IMR-90 (cell line): ENCODE results near the gene BSCL2. TPM values are rescaled to one million over a fixed set of nuclear protein-coding genes. Genes with fewer than 3 reads are reported as not detected.

ENCODE experiments used
- ATAC-seq: fragments of 200-7000 bp; cut with Tn5 transposase; 2 replicates; pipeline ENCODE4 v1.9.1; 2020; ENCODE audit warnings: low read depth, mild to moderate bottlenecking, moderate library complexity
- BruUV-seq: library from RNA; stranded (reverse); fragments of 400-500 nt; replicated peaks from 2 replicates; lab custom pipeline; 2021; lab: Mats Ljungman, UMichigan
- CTCF ChIA-PET: fragments of 300-600 bp; formaldehyde crosslinking; extraction: SDS; loops from one replicate; lab custom pipeline; 2021; ENCODE audit warnings: antibody characterized with exemption; lab: Yijun Ruan, JAX
- POLR2A ChIA-PET: fragments of 300-600 bp; sonication (Branson Sonifier 250); formaldehyde crosslinking; loops from one replicate; lab custom pipeline; 2022; ENCODE audit warnings: antibody characterized with exemption; ENCODE audit not compliant: unreplicated experiment; lab: Charles Lee
- DNase-seq: peaks from one replicate; pipeline ENCODE4 v3.0.0; 2013
- H2AFZ ChIP-seq: replicated peaks from 2 replicates; pipeline ENCODE3; 2013; ENCODE audit warnings: low read length, mild to moderate bottlenecking; ENCODE audit not compliant: poor library complexity
- H2AK5ac ChIP-seq: 2 replicates; pipeline ENCODE4 v1.6.1; 2013; ENCODE audit warnings: low read depth, low read length, inconsistent platforms
- H2AK9ac ChIP-seq: replicated peaks from 2 replicates; pipeline ENCODE3; 2013; ENCODE audit warnings: mild to moderate bottlenecking, low read depth, low read length, moderate library complexity; ENCODE audit not compliant: poor library complexity
- H2BK120ac ChIP-seq: 2 replicates; pipeline ENCODE4 v1.6.1; 2013; ENCODE audit warnings: low read depth, low read length, inconsistent platforms
- H2BK15ac ChIP-seq: 3 replicates; pipeline ENCODE4 v1.6.1; 2013; ENCODE audit warnings: low read depth, low read length, inconsistent platforms
- H2BK20ac ChIP-seq: 2 replicates; pipeline ENCODE4 v1.6.1; 2013; ENCODE audit warnings: low read depth, mild to moderate bottlenecking, inconsistent platforms, low read length, moderate library complexity
- H2BK5ac ChIP-seq: 2 replicates; pipeline ENCODE4 v1.6.1; 2013; ENCODE audit warnings: mild to moderate bottlenecking, low read depth, low read length, inconsistent platforms; ENCODE audit not compliant: poor library complexity, severe bottlenecking
- H3K14ac ChIP-seq: replicated peaks from 2 replicates; pipeline ENCODE4 v1.6.1; 2013; ENCODE audit warnings: low read depth, low read length, inconsistent platforms
- H3K18ac ChIP-seq: 2 replicates; pipeline ENCODE4 v1.6.1; 2013; ENCODE audit warnings: low read depth, low read length, control low read depth
- H3K23ac ChIP-seq: 2 replicates; pipeline ENCODE4 v1.6.1; 2013; ENCODE audit warnings: low read depth, low read length, inconsistent platforms
- H3K27ac ChIP-seq: 2 replicates; pipeline ENCODE4 v1.5.1; 2013; ENCODE audit warnings: mild to moderate bottlenecking, control low read depth, low read length; ENCODE audit not compliant: insufficient read depth
- H3K27me3 ChIP-seq: 2 replicates; pipeline ENCODE4 v1.6.1; 2013; ENCODE audit warnings: low read length; ENCODE audit not compliant: control insufficient read depth, insufficient read depth
- H3K36me3 ChIP-seq: 2 replicates; pipeline ENCODE4 v1.6.1; 2013; ENCODE audit warnings: low read length, mixed read lengths; ENCODE audit not compliant: control insufficient read depth, insufficient read depth
- H3K4ac ChIP-seq: 2 replicates; pipeline ENCODE4 v1.6.1; 2013; ENCODE audit warnings: low read depth, low read length, inconsistent platforms
- H3K4me1 ChIP-seq: 2 replicates; pipeline ENCODE4 v1.6.1; 2013; ENCODE audit warnings: low read length, mixed read lengths; ENCODE audit not compliant: control insufficient read depth, insufficient read depth
- H3K4me2 ChIP-seq: 2 replicates; pipeline ENCODE4 v1.6.1; 2013; ENCODE audit warnings: low read depth, mild to moderate bottlenecking, control low read depth, low read length, moderate library complexity
- H3K4me3 ChIP-seq: 2 replicates; pipeline ENCODE4 v1.5.1; 2013; ENCODE audit warnings: low read depth, mild to moderate bottlenecking, control low read depth, low read length, moderate library complexity; ENCODE audit not compliant: insufficient read depth
- H3K56ac ChIP-seq: 2 replicates; pipeline ENCODE4 v1.6.1; 2013; ENCODE audit warnings: low read length, inconsistent platforms; ENCODE audit not compliant: insufficient read depth; ENCODE audit errors: extremely low read depth
- H3K79me1 ChIP-seq, 2 experiments: 2 replicates each; pipeline ENCODE4 v1.6.1; 2013; ENCODE audit warnings: low read length in 2 of 2, inconsistent platforms in 1 of 2, low read depth in 1 of 2
- H3K9ac ChIP-seq: 2 replicates; pipeline ENCODE4 v1.6.1; 2013; ENCODE audit warnings: low read depth, low read length, control low read depth
- H3K9me1 ChIP-seq: 2 replicates; pipeline ENCODE4 v1.6.1; 2013; ENCODE audit warnings: low read length, inconsistent platforms; ENCODE audit not compliant: insufficient read depth
- H3K9me3 ChIP-seq: 2 replicates; pipeline ENCODE4 v1.6.1; 2013; ENCODE audit warnings: low read length; ENCODE audit not compliant: control insufficient read depth, insufficient read depth
- H4K20me1 ChIP-seq: 2 replicates; pipeline ENCODE4 v1.6.1; 2013; ENCODE audit warnings: low read length, inconsistent platforms; ENCODE audit not compliant: insufficient read depth
- H4K5ac ChIP-seq: 2 replicates; pipeline ENCODE4 v1.6.1; 2013; ENCODE audit warnings: mild to moderate bottlenecking, low read depth, low read length, control low read depth
- H4K8ac ChIP-seq, 2 experiments: 2 replicates each; pipeline ENCODE4 v1.6.1; 2013; ENCODE audit warnings: low read depth in 2 of 2, low read length in 2 of 2, control low read depth in 1 of 2, inconsistent platforms in 1 of 2
- H4K91ac ChIP-seq: 2 replicates; pipeline ENCODE4 v1.6.1; 2013; ENCODE audit warnings: low read depth, low read length, inconsistent platforms; ENCODE audit not compliant: insufficient read depth
- BHLHE40 ChIP-seq: fragments of 150-350 bp; IDR thresholded peaks from 2 replicates; pipeline ENCODE4 v1.6.1; 2016; ENCODE audit warnings: mild to moderate bottlenecking, low read depth, low read length
- CEBPB ChIP-seq: IDR thresholded peaks from 2 replicates; pipeline ENCODE4 v1.6.1; 2012; ENCODE audit warnings: low read depth, low read length, improper control_type of control experiment
- CHD1 ChIP-seq: IDR thresholded peaks from 2 replicates; pipeline ENCODE4 v1.6.1; 2012; ENCODE audit warnings: low read depth, low read length, improper control_type of control experiment
- CTCF ChIP-seq: conservative IDR thresholded peaks from 2 replicates; pipeline ENCODE4 v1.5.1; 2012; ENCODE audit warnings: mild to moderate bottlenecking, low read depth, low read length, improper control_type of control experiment
- ELK1 ChIP-seq: fragments of 150-350 bp; IDR thresholded peaks from 2 replicates; pipeline ENCODE4 v1.6.1; 2016; ENCODE audit warnings: low read depth, mild to moderate bottlenecking, low read length, moderate library complexity, borderline replicate concordance
- FOS ChIP-seq: fragments of 150-350 bp; IDR thresholded peaks from 2 replicates; pipeline ENCODE4 v1.6.1; 2016; ENCODE audit warnings: low read depth, low read length
- MAFK ChIP-seq: IDR thresholded peaks from 2 replicates; pipeline ENCODE4 v1.6.1; 2012; ENCODE audit warnings: low read depth, low read length, improper control_type of control experiment
- MAZ ChIP-seq: IDR thresholded peaks from 2 replicates; pipeline ENCODE4 v1.6.1; 2012; ENCODE audit warnings: low read depth, mild to moderate bottlenecking, low read length, improper control_type of control experiment, moderate library complexity, borderline replicate concordance
- MXI1 ChIP-seq: IDR thresholded peaks from 2 replicates; pipeline ENCODE4 v1.6.1; 2012; ENCODE audit warnings: low read depth, mild to moderate bottlenecking, low read length, moderate library complexity, borderline replicate concordance
- NFE2L2 ChIP-seq: fragments of 150-350 bp; IDR thresholded peaks from 2 replicates; pipeline ENCODE4 v1.6.1; 2016; ENCODE audit warnings: low read depth, mild to moderate bottlenecking, low read length
- POLR2A ChIP-seq: IDR thresholded peaks from 2 replicates; pipeline ENCODE4 v1.6.1; 2012; ENCODE audit warnings: mild to moderate bottlenecking, low read depth, low read length
- RAD21 ChIP-seq: IDR thresholded peaks from 2 replicates; pipeline ENCODE4 v1.6.1; 2012; ENCODE audit warnings: low read length, improper control_type of control experiment
- RCOR1 ChIP-seq: IDR thresholded peaks from 2 replicates; pipeline ENCODE4 v1.6.1; 2012; ENCODE audit warnings: mild to moderate bottlenecking, low read length, improper control_type of control experiment; ENCODE audit not compliant: insufficient replicate concordance
- SMC3 ChIP-seq: fragments of 150-350 bp; IDR thresholded peaks from 2 replicates; pipeline ENCODE4 v1.6.1; 2016; ENCODE audit warnings: low read depth, mild to moderate bottlenecking, antibody characterized with exemption, low read length, moderate library complexity
- USF2 ChIP-seq: fragments of 150-350 bp; IDR thresholded peaks from 2 replicates; pipeline ENCODE4 v1.6.1; 2017; ENCODE audit warnings: mild to moderate bottlenecking, antibody characterized with exemption, low read length, low read depth
- WGBS, 2 experiments: methylation state at CpG; one replicate each; pipeline versions ENCODE4 v1.1.5 to v1.1.7; 2013; ENCODE audit warnings: missing lambda C conversion rate in 2 of 2; ENCODE audit not compliant: insufficient read length in 1 of 2; ENCODE audit errors: extremely low coverage in 2 of 2; 5-methylcytosine and 5-hydroxymethylcytosine counted together
- dilution Hi-C: fragments of 300-500 bp; cut with HindIII; formaldehyde crosslinking; loops from one replicate; pipeline ENCODE4 v1.14.3; 2018; ENCODE audit warnings: low sequenced_read_pairs; ENCODE audit not compliant: unreplicated experiment
- in situ Hi-C: fragments of 300-500 bp; cut with MboI; formaldehyde crosslinking; loops from 3 replicates; pipeline ENCODE4 v1.14.3; 2019; ENCODE audit warnings: low sequenced_read_pairs, inconsistent platforms, mixed read lengths
- intact Hi-C: fragments of 100-400 bp; cut with micrococcal nuclease; formaldehyde crosslinking; loops from 2 replicates; pipeline ENCODE4 v1.10.0; 2022
- polyA plus RNA-seq, 3 experiments: library from polyadenylated mRNA; depleted of rRNA; stranded (reverse); fragments of >200 nt; gene quantifications; 2 replicates each; pipeline ENCODE4 v1.2.3, GENCODE V29; 2012; ENCODE audit warnings: low replicate concordance in 1 of 3
- total RNA-seq: library from RNA; depleted of rRNA; stranded (reverse); fragments of >200 nt; gene quantifications from 2 replicates; pipeline ENCODE4 v1.2.3, GENCODE V29; 2012

The BSCL2 gene
- total and polyA plus RNA-seq, 2 of the 4 experiments (the other 2 are of a cell fraction) = 26.2 to 47.1 TPM

GRCh38 chr11:62654297-62654696 lies 52.9 kb downstream of the BSCL2 start:
- ChIA-PET POLR2A (interaction anchor here (1.2 kb wide), 1 partner anchor 11 kb away, joined by 5 read pairs; the partner anchor contains the start of genes C11orf98 and CSKMT), CTCF (no interaction called here)
- no peak overlapping the region for H2BK15ac ChIP-seq
- H3K27me3 ChIP-seq = no peaks in the 10 kb centered on the region
- intact Hi-C loops (no loop called here), in situ Hi-C loops (no loop called here), dilution Hi-C loops (no loop called here)
- H3K36me3 ChIP-seq = peaks cover 6% of the 10 kb centered on the region
- ATAC-seq (no peak), DNase-seq (no peak)
- H2AK9ac ChIP-seq = peak overlapping the region; percentile 9
- no peak overlapping the region for H3K27ac ChIP-seq
- TF ChIP-seq POLR2A (no peak), CHD1 (no peak), ELK1 (no peak), CEBPB (no peak), RAD21 (no peak), MAZ (no peak), USF2 (no peak), BHLHE40 (no peak), RCOR1 (no peak), FOS (no peak), SMC3 (no peak), MAFK (no peak), CTCF (no peak), NFE2L2 (no peak), MXI1 (no peak)
- peak overlapping the region; percentile 47 to 70; a peak in 3 of 4 replicates for H4K8ac ChIP-seq
- peak overlapping the region; percentile 50; the same call in 1 of the 2 replicates for H4K5ac ChIP-seq
- H3K4me3 ChIP-seq = no peak overlapping the region
- no peak overlapping the region for H3K14ac ChIP-seq
- no peaks in the 10 kb centered on the region for H3K9me1 ChIP-seq
- no TSS peak for BruUV-seq
- no peak overlapping the region for H3K56ac ChIP-seq
- H3K79me1 ChIP-seq = peaks cover 6 to 34% of the 10 kb centered on the region in 2 experiments
- H2AK5ac ChIP-seq = 0 out of 2 replicates have a peak overlapping the region, but pooled peaks have one; percentile 24
- no CpG with 5 or more reads among the region's 11 CpGs for WGBS, 2 experiments
- no peak overlapping the region for H3K9ac ChIP-seq
- no peak overlapping the region for H3K4ac ChIP-seq
- peaks cover 2% of the 10 kb centered on the region; the same call in 1 of the 2 replicates for H3K4me1 ChIP-seq
- peak overlapping the region; percentile 69 for H2AFZ ChIP-seq
- no peak overlapping the region for H3K18ac ChIP-seq
- no peak overlapping the region for H2BK120ac ChIP-seq
- no peak overlapping the region for H3K23ac ChIP-seq
- H3K9me3 ChIP-seq = no peaks in the 10 kb centered on the region
- no peak overlapping the region for H4K91ac ChIP-seq
- no peak overlapping the region for H2BK20ac ChIP-seq
- H2BK5ac ChIP-seq = no peak overlapping the region
- no peak overlapping the region for H3K4me2 ChIP-seq
- no peaks in the 10 kb centered on the region; the same call in 1 of the 2 replicates for H4K20me1 ChIP-seq
